CD4-positive, alpha-beta T cell treated with Interleukin-17A for 4 hours (primary cell): ENCODE measurements around the gene RALGAPA2.

Source experiments
- DNase-seq: peaks from one replicate; pipeline ENCODE4 v3.0.0-alpha.2; 2020; ENCODE audit warnings: mixed read lengths

The RALGAPA2 gene

DNA sequence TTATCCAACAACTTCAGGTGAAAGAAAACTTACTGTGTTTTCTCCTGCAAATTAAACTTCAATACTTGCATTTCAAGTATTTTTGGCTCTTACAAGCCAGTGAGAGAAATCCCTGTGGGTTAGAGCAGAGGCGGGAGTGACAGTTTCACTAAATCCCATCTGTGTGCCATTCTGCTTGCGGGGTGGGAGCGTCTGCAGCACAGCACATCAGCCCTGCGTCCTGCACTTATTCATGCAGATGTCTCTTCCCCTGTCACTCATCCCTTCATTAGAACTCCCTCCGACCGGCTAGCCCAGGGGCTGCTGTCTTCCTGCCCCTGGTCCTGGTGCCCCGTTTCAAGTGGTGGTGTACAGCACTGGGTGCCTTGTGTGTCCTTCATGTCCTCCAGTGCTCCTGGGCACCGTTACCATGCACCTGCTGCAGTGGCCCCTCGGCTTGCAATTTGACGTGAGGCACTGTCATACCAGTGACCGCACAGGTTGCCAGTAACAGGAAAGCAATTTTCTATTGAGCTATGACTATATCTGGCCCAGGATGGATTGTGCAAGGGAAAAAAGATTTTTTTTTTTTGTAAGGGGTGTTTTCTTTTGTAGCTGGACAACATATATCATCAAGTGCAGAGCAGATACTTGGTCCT lies 285.1 kb downstream of the RALGAPA2 start:
- no peak for DNase-seq

DNA sequence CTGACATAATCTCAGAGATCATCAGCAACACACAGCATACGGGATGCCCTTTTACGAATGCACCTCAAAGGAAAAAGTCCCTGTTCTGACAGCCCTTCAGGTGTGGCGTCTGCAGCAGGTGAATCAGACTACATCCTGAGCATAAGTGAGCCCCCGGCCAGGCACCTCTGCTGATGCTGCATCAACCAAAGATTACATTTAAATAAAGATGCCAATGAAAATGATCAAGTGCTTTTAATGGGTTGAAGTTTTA lies 285.9 kb downstream of the RALGAPA2 start:
- DNase-seq: no peak

DNA sequence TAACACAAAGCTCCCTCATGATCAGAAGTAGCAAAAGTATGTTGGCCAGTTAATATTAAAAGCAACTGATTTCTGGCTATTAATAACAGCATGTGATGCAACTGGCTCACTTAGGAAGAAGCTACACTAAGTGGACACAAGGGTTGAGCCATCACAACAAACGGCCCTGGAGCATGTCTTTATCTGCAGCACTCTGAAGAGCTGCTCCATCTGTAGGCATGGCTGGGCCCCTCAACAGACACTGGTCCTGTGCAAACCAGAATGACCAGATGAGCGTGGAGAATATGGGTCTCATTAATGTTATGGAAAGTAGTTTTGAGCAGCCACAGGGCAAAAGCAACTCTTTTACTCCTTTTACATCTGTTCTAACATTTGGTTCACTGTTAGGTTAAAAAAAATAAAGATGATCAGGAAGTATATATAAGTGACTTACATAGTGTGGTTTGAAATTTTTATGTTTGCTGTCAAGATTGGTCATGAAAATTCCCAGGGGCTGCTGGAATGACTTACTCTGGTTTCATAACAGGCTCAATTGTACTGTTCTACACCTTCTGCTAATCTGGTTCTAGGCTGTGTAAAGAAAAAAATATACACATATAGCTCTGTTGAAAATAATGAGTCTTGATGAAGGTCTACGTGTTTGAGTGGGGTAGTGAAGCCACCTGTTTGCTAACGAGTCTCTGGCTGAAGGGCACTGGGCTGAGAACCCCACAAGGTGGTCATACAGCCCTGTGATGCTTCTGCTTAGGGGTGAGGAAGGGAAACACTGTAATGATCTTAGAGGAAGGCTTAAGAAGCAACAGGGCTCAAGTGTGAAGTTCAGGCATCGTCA lies 286.4 kb downstream of the RALGAPA2 start:
- no peak for DNase-seq

DNA sequence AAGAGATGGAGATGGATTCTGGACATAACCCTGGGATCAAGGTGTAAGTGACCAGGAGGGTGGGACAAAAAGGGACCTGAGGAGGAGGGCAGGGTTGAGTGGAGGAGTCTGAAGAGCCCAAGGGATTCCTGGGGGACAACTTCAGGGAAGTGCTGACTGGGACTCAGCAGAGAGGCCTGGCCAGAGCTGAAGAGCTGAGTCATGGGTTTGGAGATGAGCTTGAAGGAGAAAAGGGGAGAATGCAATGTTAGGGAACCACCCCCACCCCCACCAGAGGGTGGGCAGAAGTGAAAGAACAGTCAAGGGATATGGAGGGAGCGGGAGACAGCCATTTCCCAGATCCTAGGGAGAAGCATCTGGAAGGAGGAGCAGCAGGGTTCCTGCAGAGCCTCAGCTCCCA lies 289.3 kb downstream of the RALGAPA2 start:
- no peak for DNase-seq

DNA sequence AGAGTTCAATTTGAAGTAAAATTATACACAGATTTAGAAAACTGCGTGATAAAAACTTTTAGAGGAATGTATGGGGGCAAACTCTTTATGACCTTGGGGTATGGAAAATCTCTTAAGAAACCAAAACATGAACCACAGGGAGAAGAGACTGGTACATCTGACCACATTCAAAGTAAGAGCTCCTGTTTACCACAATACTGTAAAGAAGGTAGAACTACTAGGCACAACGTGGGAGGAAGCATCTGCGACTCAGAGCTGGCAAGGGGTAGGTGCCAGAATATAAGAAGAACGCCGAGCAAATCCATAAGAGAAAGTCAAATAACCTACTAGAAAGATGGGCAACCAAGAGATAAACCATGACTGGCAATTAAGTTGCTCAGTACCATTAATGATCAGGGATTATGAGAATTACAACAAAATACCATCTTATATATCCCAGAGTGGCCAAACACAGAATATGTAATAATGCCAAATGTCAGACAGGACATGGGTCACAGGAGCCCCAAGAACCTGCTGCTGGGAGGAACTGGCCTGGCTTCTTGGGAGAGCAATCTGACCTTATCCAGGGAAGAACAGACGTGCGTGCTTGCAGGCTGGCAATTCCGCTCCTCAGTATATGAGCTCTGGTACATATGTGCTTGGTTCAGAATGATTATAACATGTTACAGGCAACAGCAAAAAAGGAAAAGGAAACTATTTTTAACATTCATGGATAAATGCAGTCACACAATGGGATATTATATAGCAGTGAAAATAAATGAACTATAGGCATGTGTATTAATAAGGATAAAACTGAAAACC lies 294.4 kb downstream of the RALGAPA2 start:
- no peak for DNase-seq

DNA sequence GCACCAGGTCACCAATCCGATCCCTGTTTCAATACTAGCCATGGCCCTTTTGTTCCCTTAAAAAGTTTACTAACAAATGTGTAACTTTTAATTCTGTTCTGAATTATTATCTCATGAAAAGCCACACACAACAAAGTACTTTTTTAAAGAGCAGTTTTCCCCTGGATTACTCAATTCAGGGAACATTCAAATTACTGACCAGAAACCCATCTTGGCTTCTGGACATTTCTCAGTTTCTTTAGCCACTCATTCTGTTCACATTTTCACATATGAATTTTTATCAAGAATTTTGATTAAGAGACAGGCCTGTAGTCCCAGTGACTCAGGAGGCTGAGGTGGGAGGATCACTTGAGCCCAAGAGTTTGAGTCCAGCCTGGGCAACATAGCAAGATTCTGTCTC lies 297.1 kb downstream of the RALGAPA2 start:
- no peak for DNase-seq

DNA sequence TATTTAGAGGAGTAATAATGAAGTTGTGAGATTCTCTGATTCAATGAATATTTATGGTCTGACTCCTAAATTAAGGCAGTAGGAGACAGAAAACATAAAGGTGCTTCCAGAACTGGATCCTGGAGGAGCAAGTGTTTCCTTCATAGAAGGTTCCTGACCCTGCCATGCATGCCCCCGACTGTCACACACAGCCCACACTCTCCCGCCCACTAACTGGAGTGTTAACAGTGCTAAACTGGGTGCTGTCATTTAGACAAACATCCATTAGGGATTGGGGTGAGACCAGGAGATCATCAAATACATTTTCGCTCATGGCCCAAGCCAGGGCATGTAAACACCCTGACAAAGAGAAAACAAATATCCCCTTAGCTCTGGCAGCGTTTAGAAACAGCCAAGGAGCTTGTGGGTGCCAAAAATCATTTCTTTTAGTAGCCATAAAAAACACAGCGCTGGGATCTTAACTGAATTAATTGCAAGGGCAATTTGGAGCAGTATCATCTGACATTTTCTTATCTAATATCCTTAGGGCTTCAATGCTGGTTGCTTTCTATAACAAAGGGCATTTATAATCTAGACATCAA lies 297.7 kb downstream of the RALGAPA2 start:
- DNase-seq: no peak

DNA sequence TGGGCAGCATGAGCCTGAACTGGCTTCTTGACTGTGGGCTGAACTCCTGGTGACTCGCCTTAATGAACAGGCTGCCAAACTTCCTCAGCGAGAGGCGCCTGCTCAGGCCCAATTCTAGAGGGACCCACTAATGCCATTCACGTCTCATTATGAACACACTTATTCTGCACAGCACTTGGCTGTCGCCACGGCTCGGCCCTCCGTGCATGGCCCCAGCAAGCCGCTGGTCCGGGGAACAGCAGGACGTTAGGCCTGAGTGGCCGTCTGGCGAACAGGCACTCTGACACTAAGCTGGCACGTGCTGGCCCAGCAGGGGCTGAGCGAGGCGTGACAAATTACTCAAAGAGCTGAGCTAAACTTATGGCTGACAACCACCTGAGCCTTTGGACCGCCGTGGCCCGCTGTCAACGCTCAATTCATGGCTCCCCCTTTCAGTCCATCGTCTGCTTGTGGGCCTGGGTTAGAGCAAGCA lies 298.6 kb downstream of the RALGAPA2 start:
- DNase-seq: no peak

DNA sequence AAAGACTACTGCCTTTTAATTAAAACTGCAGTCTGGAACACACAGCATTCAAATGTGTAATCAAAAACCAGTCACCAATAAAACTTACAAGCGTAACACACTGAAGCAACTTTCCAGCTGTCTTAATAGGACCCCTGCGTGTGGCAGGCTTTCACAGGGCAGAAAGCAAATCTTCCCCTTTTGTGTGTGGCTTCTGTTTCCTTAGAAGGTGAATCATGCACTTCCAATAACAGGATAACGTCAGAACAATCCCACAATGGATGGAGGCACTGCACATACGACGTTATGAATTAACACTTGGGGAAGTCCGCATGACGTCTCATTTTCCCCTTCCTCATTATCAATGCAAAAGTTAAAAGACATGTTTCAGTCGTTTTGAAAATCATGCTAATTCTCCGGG lies 299.7 kb downstream of the RALGAPA2 start:
- DNase-seq: no peak

DNA sequence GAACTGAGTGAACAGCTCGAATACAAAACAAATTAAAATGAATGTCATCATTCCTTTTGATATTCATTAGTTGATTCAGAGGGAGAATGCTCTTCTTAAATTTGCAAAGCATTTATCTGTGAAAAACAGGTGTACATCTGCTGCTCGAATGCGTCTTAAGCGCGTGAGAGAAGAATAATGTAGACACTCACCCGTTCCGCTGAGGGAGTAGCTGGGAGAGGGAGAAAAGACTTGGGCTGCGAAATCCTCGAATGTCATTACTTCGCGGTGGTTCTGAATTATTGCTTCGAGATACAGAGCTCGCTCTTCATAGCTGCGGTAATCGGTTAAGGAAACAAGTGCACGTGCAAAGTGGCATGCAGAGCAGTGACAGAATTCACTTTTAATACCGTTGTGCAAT lies 300.6 kb downstream of the RALGAPA2 start:
- no peak for DNase-seq

DNA sequence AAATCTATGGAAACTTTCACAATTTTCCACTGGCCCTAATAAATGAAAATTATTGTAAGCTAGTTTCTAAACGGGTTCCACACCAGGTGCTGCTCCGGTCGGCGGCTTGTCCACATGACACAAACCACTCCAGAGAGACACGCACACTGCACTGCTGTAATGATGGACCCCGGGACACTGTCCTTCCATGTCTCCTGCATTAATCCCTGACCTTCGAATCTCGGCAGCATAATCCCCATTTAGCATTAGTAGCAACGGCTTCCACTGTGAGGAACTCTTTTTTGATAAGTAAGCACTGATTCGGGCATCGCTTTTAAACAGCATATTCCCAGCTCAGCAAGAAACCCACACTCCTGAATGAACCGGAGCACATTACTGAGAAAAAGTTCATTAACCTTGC lies 301.0 kb downstream of the RALGAPA2 start:
- DNase-seq: no peak

DNA sequence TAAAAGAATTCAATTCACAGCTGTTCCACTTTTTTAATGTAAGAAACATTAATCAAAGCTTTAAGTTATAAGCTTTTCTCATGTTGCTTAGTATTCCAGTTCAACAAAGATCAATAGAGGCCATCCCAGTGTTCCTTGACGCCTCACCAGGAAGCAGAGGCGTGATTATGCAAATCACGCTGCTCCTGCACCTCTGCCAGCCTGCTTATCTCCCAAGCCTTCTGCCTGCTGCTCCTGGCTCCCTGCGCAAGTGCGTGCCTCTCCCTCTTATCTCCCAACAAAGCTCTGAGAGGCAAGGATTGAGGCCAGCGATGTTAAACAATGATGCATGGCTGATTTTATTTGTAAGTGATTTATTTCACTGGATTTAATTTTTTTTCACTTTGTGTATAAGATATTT lies 301.8 kb downstream of the RALGAPA2 start:
- DNase-seq: no peak

DNA sequence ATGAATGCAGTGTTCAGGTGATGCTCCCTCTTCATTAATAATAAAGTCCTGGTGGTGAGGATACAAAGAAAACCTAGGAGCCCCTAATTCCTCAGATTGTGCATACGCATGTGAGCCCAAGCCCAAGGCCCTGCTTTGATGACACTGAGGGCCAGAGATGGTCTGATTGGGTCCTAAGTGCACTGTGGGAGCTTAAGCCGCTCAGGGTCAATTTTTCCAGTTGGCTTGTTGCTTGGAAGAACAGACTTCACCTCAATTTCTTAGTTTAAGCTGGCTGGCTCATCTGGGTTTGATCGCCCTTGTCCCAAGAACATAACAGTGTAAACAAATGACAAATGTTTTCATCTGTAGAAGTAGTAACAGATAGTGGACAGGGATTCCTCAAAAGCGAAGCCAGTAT lies 303.1 kb downstream of the RALGAPA2 start:
- no peak for DNase-seq

DNA sequence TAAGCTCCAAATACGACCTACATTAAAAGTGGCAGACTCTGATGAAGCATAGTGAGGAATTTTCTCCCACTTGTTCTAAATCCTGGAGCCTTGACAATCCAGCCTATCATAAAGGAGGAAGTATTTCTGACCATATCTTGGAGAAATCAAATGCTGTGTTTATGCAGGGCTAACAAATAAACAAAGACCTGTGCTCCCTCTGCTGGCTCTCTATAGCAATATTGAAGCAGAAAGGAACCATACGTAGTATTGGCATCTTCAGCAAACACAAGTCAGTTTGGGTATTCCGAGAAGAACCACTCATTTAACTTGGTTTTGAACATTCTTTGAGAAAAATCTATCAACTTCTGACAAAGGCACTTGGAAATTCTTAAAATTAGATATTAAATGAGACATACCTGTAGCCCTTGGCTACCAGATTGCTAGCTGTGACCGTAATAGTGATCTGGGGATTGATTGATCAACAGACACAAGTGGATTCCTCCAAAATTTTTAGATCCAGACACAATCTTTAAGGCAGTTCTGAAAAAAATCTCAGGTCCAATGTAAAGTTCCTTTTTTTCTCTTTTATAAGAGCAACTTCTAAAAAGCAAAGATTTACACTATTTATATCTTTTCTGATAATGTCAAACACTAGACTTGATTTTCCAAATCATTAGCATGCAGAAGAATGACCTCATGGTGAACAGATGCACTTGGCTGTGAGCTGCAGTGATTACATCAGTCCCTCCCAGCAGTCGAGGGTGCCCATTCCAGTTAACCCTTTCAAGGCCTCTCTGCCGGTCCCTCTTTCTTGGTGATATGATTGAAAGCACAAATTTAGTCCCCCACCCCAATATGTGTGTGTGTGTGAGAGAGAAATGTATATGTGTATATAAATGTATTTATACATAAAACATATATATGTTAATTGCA lies 304.3 kb downstream of the RALGAPA2 start:
- DNase-seq: no peak

DNA sequence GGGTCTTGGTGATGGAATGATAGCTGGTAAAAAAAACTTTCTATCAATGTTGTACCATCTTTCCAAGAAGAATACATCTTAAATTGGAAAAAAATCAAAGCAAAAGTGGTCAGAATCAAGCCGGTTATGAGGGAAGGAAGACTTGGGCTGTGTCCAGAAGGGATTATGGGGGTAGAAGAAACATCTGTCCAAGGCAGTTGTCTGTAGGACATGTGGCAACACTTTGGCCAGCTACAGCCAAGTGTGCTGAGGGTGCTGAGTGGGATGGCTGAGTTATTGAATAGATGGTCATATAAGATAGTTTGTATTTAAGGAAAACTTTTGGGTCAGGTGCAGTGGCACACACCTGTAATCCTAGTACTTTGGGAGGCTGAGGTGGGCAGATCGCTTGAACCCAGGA lies 306.1 kb downstream of the RALGAPA2 start:
- DNase-seq: no peak

DNA sequence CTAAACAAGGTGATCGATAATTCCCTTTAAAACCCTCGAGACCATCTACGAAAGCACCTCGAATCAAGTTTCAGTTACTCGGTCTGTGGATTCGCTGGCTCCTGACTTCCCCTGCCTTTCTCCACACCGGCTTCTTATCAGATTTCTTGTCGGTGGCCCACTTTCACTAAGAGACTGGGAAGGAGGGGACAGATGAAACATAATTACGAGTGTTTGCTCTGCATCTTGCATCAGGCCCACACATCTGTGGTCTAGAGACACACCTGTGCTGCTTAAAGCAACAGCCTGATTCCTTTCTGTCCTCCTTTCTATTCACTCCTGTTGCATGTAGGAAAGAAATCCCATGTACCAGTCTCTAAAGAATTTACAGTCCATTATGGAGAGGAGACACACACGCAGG lies 306.8 kb downstream of the RALGAPA2 start:
- DNase-seq: no peak

DNA sequence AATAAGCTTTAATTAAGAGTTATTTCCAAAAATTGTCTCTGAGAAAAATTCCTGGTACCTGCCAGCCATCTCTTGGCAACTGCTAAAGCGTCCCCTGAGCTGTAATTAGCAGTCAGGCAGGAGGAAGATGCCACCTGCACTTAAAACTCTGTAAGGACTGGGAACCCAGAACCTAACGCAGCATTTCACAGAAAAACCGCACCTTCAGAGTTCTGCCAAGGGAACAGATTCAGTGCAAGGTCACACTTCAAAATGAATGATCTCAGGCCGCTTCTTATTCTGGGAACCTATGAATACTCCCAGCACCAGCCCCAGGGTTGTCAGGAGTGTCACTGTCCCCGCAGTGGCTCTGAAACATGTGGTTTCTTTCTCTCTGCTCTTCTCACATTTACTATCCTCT lies 307.8 kb downstream of the RALGAPA2 start:
- no peak for DNase-seq

DNA sequence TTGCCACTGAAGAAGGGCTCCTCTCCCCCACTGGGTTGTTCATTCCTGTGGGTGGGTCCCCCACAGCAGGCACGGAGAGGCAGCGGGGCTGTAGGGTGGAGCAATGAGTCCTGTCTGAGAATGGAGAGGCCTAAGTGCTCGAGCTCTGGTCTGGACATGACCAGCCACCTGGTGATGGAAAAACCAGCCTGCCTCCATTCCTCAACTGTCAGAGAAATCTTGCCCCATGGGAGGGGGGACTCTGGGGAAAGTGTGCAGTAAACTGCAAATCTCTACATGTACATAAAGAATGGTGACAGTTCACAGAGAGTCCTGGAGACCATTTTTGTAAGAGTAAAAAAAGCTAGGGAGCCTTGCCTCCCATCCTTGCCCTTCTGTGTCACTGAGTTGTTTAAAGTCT lies 310.5 kb downstream of the RALGAPA2 start:
- DNase-seq: no peak

DNA sequence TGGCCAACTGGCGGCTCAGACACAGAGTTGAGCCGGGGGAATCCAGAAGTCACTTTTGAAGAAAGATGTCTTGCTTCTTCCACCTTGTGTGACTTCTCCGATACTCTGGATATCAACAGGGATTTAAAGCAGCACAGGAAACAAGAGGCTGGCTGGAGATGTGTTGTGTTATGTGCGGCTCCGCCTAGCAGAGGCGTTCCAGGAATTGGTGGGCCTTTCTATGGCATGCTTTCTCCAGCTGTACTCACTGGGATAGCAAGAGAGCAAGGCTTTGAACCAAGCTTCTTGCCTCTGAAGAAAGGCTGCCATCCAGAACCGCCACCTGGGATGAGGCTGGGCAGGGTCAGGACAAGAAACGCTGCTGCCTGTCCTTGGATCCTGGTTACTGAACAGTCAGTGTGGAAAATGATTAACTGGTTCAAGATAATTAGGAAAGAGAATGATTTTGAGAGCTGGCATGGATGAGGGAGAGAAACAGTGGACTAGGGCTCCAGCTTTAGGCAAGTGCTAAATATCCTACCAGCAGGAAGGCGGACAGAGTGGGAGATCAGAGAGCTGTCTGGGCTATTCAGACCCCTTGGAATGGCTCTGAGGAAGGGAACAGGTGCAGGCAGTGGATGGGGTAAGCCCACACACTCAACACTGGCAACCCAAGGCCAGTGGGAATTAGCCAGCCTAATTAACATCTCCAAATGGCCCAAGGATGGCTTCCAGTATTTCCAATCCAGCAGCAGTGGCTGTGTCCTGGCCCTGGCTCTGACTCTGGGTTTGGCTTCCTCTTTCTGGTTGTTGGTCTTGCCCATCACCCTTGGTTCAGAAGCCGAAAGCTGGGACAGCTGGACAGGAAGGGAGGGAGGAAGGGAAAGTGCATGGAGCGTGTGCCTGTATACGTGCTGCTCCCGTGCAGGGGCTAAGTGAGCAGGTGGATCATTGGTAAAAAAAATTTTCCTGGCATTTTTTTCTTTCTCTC lies 312.6 kb downstream of the RALGAPA2 start:
- no peak for DNase-seq

DNA sequence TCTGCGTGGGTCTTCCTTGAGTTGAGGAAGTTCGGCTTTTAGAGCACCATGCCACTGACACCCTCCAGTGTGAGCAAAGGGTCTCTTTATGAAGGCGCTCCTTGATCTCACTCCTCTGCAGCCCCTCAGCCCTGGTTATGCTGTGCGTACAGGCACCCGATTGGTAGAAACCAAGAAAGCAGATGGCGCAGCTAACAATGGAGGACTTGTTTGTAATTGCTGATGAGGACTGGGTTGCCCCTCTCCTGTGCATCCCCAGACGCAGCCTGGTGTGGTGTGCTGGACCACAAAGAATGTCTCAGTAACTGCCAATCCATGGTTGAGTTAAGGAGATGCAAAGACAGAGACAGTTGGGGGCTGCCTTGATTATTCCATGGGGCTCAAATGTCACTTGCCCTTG lies 314.3 kb downstream of the RALGAPA2 start:
- DNase-seq: no peak

DNA sequence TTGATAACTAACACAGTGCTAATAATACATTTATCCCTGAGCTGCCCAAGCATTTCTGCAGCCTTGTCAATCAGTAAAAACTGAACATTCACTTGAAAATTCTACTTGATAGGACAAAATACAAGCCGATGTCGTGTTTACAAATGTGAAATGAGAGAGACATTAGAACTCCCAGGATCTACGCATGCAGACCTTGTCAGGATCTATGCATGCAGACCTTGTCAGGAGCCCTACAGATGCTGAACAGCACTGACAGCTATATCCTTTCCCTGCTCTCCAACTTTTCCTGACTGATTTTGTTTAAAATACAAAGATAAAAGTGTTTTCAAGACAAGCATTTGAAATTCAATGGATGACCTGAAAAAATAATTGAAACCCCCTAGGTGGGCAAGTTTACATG lies 315.6 kb downstream of the RALGAPA2 start:
- no peak for DNase-seq
